ENCODE data around the gene GRM5.

GRCh38 chr11:88801484-88802123 lies 264.2 kb downstream of the GRM5 start:
- no peak for TF ChIP-seq CTCF (IDR thresholded peaks at IDR 0.05)
- TF ChIP-seq POLR2A (IDR thresholded peaks at IDR 0.05): no peak
- TF ChIP-seq POLR2AphosphoS5 (IDR thresholded peaks at IDR 0.05): no peak

Measured in transverse colon (tissue), 4 donors.